Measurements from ENCODE around the gene ZNF554.

DNA sequence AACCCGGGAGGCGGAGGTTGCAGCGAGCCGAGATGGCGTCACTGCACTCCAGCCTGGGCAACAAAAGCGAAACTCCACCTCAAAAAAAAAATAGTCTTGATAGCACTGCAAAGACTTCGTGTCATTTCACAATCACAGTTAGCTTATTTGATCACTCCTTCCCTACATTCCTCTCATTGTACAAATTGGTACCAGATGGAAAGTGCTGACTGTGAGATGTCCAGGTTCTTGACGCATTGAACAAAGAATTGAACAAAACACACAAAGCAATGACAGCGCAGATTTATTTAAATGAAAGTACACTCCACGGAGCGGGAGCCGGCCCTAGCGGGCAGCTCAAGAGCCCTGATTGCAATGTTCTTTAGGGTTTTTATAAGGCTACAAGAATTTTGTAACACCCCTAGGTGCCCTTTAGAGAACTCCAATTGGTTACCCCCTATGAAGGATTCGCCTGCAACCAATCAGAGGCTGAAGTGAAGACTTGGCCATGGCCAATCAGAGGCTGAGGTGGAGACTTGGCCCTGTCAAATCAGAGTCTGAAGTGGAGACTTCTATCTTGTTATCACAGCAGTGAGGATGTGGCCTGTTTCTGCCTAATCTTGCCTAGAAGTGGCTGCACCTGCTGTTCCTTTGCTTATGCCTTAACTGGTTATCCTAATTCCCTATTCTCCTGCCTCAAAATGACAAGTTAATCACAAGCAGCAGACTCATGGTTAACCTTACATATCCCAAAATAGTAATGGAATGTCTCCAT is 64.2 kb downstream of the ZNF554 start:
- TF ChIP-seq, protein P1, sequence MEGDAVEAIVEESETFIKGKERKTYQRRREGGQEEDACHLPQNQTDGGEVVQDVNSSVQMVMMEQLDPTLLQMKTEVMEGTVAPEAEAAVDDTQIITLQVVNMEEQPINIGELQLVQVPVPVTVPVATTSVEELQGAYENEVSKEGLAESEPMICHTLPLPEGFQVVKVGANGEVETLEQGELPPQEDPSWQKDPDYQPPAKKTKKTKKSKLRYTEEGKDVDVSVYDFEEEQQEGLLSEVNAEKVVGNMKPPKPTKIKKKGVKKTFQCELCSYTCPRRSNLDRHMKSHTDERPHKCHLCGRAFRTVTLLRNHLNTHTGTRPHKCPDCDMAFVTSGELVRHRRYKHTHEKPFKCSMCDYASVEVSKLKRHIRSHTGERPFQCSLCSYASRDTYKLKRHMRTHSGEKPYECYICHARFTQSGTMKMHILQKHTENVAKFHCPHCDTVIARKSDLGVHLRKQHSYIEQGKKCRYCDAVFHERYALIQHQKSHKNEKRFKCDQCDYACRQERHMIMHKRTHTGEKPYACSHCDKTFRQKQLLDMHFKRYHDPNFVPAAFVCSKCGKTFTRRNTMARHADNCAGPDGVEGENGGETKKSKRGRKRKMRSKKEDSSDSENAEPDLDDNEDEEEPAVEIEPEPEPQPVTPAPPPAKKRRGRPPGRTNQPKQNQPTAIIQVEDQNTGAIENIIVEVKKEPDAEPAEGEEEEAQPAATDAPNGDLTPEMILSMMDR (IDR thresholded peaks at IDR 0.05; ENCODE audit: low read depth, low read length), result no peak
- no peak for TF ChIP-seq EZH2phosphoT487 (IDR thresholded peaks at IDR 0.05; ENCODE audit: low read depth)
